Forelimb muscle (tissue), 1 donor: Measurements from ENCODE around the gene NEK3. TPM values are rescaled to one million over a fixed set of nuclear protein-coding genes. Genes with fewer than 3 reads are reported as not detected.
"Not testable (repeated sequence)": the region's sequence is repeated elsewhere in the genome, so short reads cannot be mapped to it uniquely, and the experiment has no call there.

Experiments
- DNase-seq: peaks from one replicate; pipeline ENCODE4 v3.0.0-alpha.2; 2013; ENCODE audit warnings: low read depth
- polyA plus RNA-seq: library from polyadenylated mRNA; unstranded; fragments of 120-200 nt; gene quantifications from one replicate; pipeline ENCODE4 v1.2.1, GENCODE V29; 2013; ENCODE audit not compliant: insufficient read length

The NEK3 gene
- 16.5 TPM for polyA plus RNA-seq

- peak; percentile 28 for DNase-seq
Observed at GRCh38 chr13:52159159-52159982, at the start of gene NEK3. NEK3 (minus strand) TSS chr13:52159597; CDS start chr13:52156191, 3,406 bp downstream.

DNA sequence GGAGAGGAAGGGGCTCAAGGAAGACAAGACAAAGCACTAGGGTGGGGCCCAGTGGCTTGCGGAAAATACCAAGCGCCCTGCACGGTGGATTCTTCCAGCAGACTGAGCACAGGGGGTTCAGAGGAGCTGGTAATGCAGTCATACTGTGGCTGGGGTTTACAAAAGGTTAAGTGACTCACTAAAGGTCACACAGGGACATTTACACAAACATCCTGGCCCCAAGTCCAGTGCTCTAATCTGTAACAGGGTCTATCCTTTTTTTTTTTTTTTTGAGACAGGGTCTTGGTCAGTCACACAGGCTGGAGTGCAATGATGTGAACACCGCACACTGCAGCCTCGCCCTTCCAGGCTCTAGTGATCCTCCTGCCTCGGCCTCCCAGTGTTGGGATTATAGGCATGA lies 49.0 kb upstream of the NEK3 start:
- DNase-seq = not testable (repeated sequence)

DNA sequence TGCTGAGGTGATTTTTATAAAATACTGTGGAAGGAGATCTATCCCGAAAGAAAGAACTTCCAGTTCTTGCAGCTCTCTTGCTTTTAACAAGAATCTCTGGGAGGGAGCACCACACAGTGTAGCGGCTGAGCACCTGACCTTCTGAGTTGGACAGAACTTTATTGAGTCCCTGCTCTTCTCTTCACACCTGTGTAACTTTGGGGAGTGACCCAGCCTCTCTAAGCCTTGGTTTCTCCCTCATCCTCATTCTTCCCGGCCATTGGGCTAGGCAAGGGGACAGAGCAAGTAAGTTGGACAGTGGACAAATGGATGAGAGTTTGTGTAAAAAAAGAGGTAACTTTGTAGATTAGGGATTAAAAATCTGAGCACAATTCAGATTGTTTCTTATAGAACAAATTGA lies 48.5 kb upstream of the NEK3 start:
- DNase-seq = not testable (repeated sequence)

DNA sequence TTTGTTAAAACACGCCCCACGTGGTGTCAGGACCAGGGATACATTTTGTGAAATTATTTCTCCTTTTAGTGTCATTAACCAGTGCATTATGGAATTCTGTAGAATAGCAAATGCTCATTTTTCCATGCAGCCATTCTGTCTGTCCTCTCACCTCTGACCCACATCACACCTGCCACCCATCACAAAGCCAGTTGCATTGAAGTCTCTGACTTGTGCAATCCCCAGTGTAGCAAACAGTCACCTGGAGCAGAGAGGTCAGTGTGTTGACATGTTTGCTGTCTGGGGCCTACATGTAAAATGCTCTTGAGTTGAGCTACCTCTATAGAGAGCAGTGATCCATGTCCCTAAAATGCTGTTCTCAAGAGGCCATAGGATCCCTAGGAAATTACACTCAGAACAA lies 47.9 kb upstream of the NEK3 start:
- DNase-seq = not testable (repeated sequence)

GRCh38 chr13:52204546-52204945 lies 45.1 kb upstream of the NEK3 start:
- not testable (repeated sequence) for DNase-seq

DNA sequence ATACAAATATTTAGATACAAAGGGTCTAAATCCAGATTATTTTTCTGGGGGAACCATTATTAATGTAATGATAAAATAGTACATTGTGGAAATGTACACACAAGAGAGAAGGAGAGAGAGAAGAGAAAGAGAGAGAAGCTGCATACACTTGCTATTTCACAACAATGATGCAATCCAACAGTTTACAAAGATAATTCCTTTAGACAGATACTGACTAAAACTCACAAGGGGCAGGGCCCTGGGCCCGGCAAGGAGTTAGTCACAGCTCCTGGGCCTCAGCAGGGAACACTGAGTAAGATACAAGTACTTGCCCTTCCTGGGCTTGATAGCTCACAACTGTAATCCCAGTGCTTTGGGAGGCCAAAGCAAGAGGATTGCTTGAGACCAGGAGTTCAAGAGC lies 44.5 kb upstream of the NEK3 start:
- DNase-seq = not testable (repeated sequence)

DNA sequence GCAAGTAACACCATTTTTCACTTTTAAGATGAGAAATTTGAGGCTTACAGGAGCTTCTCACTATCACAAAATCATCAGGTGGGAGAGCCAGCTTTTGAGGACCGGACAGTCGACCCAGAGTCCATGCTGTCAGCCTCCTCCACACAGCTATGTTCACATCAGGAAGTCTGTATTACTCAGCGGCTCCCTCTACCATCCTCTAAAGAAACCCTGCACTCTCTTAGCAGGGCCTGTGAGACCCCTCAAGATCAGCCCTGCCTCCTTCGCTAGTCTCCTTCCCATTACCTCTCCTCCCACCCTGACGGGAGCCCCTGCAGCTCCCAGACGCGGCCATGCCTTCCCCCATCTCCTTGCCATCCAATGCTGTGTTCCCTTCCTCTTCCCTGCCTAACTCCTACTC lies 43.1 kb upstream of the NEK3 start:
- DNase-seq = not testable (repeated sequence)

GRCh38 chr13:52201439-52202193 lies 42.2 kb upstream of the NEK3 start:
- not testable (repeated sequence) for DNase-seq

GRCh38 chr13:52195401-52195837 lies 36.0 kb upstream of the NEK3 start:
- peak; percentile 44 for DNase-seq

GRCh38 chr13:52194184-52194868 lies 34.9 kb upstream of the NEK3 start:
- peak; percentile 63 for DNase-seq

DNA sequence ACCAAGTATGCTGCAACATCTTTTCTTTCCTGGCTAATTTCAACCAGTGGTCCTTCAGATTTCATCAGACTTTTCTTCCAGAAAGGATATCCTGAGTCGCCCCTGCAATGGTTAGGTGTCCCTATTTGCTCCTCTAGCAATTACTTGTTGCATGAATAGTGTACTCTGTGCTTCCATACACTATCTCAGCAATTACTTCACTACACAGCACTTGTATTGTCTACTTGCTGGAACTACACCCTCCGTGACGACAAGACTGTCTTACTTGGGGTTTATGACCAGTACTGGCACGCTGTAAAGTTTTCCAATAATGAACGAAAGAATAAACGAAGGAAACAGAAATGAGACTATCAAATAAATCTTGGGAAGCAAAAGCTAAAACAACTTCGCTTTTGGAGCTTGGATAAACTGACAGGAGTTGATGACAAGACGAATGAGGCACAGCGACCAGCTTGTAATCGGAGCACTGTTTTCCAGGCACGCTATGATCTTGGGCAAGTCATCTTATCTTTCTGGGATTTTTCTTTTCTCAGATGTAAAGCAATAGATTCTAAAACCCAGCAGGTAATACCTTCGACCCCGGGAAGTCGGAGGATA lies 34.3 kb upstream of the NEK3 start:
- not testable (repeated sequence) for DNase-seq

- DNase-seq = not testable (repeated sequence)
Observed at GRCh38 chr13:52187424-52188187, 28.2 kb upstream of the NEK3 start.

DNA sequence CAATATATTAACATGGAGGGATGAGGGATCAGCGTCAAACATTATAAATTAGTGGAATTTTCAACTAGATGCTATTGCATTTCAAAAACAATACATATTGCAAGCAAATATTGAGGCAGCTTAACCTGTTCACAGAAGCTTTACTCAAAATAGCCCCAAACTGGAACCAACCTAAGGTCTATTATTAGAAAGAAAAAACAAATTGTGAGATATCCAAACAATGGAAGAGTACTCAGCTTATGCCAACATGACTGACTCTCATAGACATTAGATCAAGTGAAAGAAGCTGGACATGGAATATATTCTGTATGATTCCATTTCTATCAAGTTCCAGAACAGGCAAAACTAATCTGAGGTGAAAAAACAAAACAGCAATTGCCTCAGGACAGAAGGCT lies 27.6 kb upstream of the NEK3 start:
- no peak for DNase-seq

- DNase-seq = not testable (repeated sequence)
Observed at GRCh38 chr13:52181316-52181954, 22.0 kb upstream of the NEK3 start.

- no peak for DNase-seq
Observed at GRCh38 chr13:52179925-52180324, 20.5 kb upstream of the NEK3 start.

DNA sequence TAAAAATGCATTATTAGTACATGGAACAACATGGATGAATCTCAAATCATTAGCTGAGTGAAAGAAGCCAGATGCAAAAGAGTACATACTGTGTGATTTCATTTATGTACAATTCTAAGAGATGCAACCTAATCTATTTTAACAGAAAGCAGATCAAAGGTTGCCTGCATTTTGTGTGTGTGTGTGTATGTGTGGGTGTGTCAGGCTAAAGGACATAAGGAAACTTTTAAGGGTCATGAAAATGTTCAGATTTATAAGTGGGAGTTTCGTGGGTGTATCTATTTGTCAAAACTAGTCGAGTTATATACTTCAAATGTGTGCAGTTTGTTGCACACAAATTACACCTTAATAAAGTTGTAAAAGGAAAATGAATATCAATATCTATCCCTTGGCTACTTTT lies 17.9 kb upstream of the NEK3 start:
- DNase-seq = no peak

DNA sequence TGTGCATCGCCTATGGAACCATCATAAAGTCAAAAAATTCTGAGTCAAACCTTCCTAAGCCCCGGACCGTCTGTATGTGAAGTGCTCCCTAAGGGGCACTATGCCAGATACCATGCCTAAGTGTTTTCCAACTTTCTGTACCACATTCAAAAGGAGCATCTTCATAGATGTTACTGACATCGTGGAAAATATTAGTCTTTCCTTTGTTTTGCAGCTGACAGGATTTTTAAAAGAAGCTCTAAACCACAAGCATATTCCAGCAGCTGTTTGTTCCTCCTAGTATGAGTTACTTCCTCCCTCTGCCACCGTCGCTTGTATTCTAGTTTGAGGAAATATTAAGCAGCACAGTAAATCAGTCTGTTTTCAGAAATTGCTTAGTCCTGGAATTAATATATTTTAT lies 14.6 kb upstream of the NEK3 start:
- not testable (repeated sequence) for DNase-seq

GRCh38 chr13:52173373-52173772 lies 14.0 kb upstream of the NEK3 start:
- DNase-seq = no peak

DNA sequence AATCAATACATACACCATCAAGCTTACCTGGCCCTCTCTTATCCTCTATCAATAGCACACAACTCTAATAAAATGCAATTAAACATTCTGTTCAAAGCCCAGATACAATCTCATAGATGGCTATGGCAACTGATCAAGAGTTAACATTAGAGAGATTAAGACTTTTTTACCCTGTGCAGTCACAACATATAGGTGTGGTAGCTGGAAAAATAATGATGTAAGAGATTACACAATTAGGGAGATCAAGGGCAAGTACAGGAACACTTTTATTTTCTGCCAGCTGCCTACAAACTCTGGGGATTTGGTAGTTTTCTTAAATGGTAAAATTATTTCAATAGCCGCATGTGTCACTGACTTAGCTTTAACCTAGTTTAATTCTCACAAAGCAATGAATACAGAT lies 12.3 kb upstream of the NEK3 start:
- not testable (repeated sequence) for DNase-seq

DNA sequence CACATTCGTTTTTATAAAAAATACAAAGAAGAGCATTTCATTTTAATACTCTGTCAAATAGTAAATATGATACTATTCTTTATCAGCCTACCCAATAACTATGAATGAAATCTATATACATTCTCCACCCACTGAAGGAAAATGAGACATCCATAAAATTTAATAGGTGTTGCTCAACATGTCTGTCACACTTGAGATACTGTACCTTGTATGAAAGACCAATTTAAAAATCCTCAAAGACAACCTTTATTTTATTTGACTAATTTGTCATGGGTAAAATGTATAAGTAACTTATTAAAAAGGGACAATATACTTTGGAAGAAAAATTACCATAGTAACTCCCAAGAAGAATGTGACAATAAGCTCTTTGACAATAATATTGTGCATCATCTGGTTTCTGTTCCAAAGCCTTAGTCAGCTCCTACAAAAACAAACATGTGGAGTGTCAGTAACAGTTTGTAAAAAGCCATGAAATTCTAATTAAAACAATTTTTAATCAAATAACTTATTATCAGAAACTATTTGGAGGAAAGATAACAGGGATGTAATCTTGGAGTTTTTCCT lies 11.5 kb upstream of the NEK3 start:
- not testable (repeated sequence) for DNase-seq
